Ovary (tissue), 3 donors: ENCODE measurements around the gene NYAP2.

Experiments used
- POLR2A ChIP-seq: fragments of 450-650 bp; IDR thresholded peaks from one replicate; pipeline ENCODE4 v1.6.1; 2017; ENCODE audit warnings: antibody characterized with exemption, mild to moderate bottlenecking, moderate library complexity
- TF ChIP-seq, protein P1 (sequence below), 3 donors: fragments of 450-650 bp in 2 of 3; fragments of 200-600 bp in 1 of 3; IDR thresholded peaks; one replicate each; pipeline versions ENCODE4 v1.5.1 to v1.8.0; 2016 to 2022; ENCODE audit warnings: antibody characterized with exemption in 3 of 3, mild to moderate bottlenecking in 1 of 3
- donor health status: DM: no; HTN: no; CAD: no.

DNA sequence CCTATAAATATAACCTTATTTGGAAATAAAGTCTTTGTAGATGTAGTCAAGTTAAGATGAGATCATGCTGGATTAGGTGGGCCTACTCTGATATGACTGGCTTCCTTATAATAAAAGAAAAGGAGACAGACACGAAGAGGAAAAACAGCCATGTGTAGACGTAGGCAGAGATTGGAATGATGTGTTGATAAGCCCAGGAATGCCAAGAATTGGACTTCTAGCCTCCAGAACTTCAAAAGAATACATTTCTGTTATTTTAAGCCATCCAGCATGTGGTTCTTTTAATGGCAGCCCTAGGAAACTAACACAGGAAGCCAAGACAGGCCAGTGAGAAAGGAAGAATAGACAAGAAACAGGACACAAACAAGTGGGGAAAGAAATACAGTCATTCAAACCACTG lies 68.6 kb downstream of the NYAP2 start:
- TF ChIP-seq, protein P1, sequence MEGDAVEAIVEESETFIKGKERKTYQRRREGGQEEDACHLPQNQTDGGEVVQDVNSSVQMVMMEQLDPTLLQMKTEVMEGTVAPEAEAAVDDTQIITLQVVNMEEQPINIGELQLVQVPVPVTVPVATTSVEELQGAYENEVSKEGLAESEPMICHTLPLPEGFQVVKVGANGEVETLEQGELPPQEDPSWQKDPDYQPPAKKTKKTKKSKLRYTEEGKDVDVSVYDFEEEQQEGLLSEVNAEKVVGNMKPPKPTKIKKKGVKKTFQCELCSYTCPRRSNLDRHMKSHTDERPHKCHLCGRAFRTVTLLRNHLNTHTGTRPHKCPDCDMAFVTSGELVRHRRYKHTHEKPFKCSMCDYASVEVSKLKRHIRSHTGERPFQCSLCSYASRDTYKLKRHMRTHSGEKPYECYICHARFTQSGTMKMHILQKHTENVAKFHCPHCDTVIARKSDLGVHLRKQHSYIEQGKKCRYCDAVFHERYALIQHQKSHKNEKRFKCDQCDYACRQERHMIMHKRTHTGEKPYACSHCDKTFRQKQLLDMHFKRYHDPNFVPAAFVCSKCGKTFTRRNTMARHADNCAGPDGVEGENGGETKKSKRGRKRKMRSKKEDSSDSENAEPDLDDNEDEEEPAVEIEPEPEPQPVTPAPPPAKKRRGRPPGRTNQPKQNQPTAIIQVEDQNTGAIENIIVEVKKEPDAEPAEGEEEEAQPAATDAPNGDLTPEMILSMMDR (IDR thresholded peaks at IDR 0.05) = no peak
- TF ChIP-seq POLR2A = no peak
